ENCODE results near the gene ZNF878. TPM values are rescaled to one million over a fixed set of nuclear protein-coding genes. Genes with fewer than 3 reads are reported as not detected.
"Not testable (repeated sequence)": the region's sequence is repeated elsewhere in the genome, so short reads cannot be mapped to it uniquely, and the experiment has no call there.

ZNF878 gene
- total RNA-seq, 2 experiments from 2014 or later = 1.0 TPM

- Histone ChIP-seq H4K20me1 (ENCODE audit: insufficient read depth, low read length) (no peaks in the 10 kb centered on the region), H3K27ac (ENCODE audit: low read depth, low read length, poor library complexity, severe bottlenecking) (no peak overlapping the region), H3K9me2 (ENCODE audit: insufficient read depth, low read length) (no peaks in the 10 kb centered on the region), H3K4me3 (ENCODE audit: low read depth, low read length, poor library complexity, severe bottlenecking) (no peak overlapping the region), H3K79me2 (ENCODE audit: insufficient read depth, low read depth, low read length) (no peaks in the 10 kb centered on the region), H3K4me2 (ENCODE audit: low read length) (no peak overlapping the region), H3K36me3 (ENCODE audit: insufficient read depth, low read length) (peaks cover 4% of the 10 kb centered on the region; the same call in 1 of the 2 replicates), H3K9me3 (ENCODE audit: low read length) (0 out of 2 replicates have a peak, but pooled peaks cover 6% of the 10 kb centered on the region), H2AFZ (ENCODE audit: low read length) (no peak overlapping the region), H3K4me1 (ENCODE audit: insufficient read depth, low read length, poor library complexity, severe bottlenecking) (peaks cover 9% of the 10 kb centered on the region)
- CTCF ChIA-PET (ENCODE audit: unreplicated experiment) = no interaction called here
- intact Hi-C loops (cut with micrococcal nuclease; ENCODE audit: unreplicated experiment) = no loop called here
- TF ChIP-seq CTCF (conservative IDR thresholded peaks at IDR 0.05; ENCODE audit: low read length) (no peak), EZH2phosphoT487 (IDR thresholded peaks at IDR 0.05; ENCODE audit: borderline replicate concordance, low read depth, low read length) (no peak)
- POLR2A ChIA-PET = no interaction called here
- DNase-seq (ENCODE audit: low spot score) = no peak
- BruUV-seq (replicated peaks) = no TSS peak
These were observed 32.5 kb upstream of the ZNF878 start for GRCh38 chr19:12085074-12085818.

- H3K4me2 ChIP-seq (ENCODE audit: low read length); DNase-seq (ENCODE audit: low spot score); H3K9me2 ChIP-seq (ENCODE audit: insufficient read depth, low read length); H3K27ac ChIP-seq (ENCODE audit: low read depth, low read length, poor library complexity, severe bottlenecking); H3K9me3 ChIP-seq (ENCODE audit: low read length); H3K79me2 ChIP-seq (ENCODE audit: insufficient read depth, low read depth, low read length); intact Hi-C loops (cut with micrococcal nuclease; ENCODE audit: unreplicated experiment); POLR2A ChIA-PET; BruUV-seq (replicated peaks); H4K20me1 ChIP-seq (ENCODE audit: insufficient read depth, low read length); H3K4me3 ChIP-seq (ENCODE audit: low read depth, low read length, poor library complexity, severe bottlenecking); H2AFZ ChIP-seq (ENCODE audit: low read length); CTCF ChIA-PET (ENCODE audit: unreplicated experiment): not testable (repeated sequence)
- H3K36me3 ChIP-seq (ENCODE audit: insufficient read depth, low read length) = peaks cover 16% of the 10 kb centered on the region
- peaks cover 18% of the 10 kb centered on the region for H3K4me1 ChIP-seq (ENCODE audit: insufficient read depth, low read length, poor library complexity, severe bottlenecking)
These were observed 30.6 kb upstream of the ZNF878 start for GRCh38 chr19:12083336-12083735.

GRCh38 chr19:12077375-12077774 lies 24.6 kb upstream of the ZNF878 start:
- CTCF ChIA-PET (ENCODE audit: unreplicated experiment) = no interaction called here

GRCh38 chr19:12076331-12076730 lies 23.6 kb upstream of the ZNF878 start:
- H2AFZ ChIP-seq (ENCODE audit: low read length); H3K27ac ChIP-seq (ENCODE audit: low read depth, low read length, poor library complexity, severe bottlenecking); H3K9me2 ChIP-seq (ENCODE audit: insufficient read depth, low read length); POLR2A ChIA-PET; H3K79me2 ChIP-seq (ENCODE audit: insufficient read depth, low read depth, low read length); intact Hi-C loops (cut with micrococcal nuclease; ENCODE audit: unreplicated experiment); H4K20me1 ChIP-seq (ENCODE audit: insufficient read depth, low read length); H3K4me3 ChIP-seq (ENCODE audit: low read depth, low read length, poor library complexity, severe bottlenecking); H3K4me2 ChIP-seq (ENCODE audit: low read length); CTCF ChIA-PET (ENCODE audit: unreplicated experiment); DNase-seq (ENCODE audit: low spot score); BruUV-seq (replicated peaks): not testable (repeated sequence)
- peaks cover 66% of the 10 kb centered on the region for H3K9me3 ChIP-seq (ENCODE audit: low read length)
- H3K36me3 ChIP-seq (ENCODE audit: insufficient read depth, low read length) = peaks cover 77% of the 10 kb centered on the region
- peaks cover 18% of the 10 kb centered on the region for H3K4me1 ChIP-seq (ENCODE audit: insufficient read depth, low read length, poor library complexity, severe bottlenecking)

More at GRCh38 chr19:12077375-12077774, 24.6 kb upstream of the ZNF878 start:
- BruUV-seq (replicated peaks) = no TSS peak
- DNase-seq (ENCODE audit: low spot score) = no peak
- POLR2A ChIA-PET = no interaction called here
- Histone ChIP-seq H4K20me1 (ENCODE audit: insufficient read depth, low read length) (no peaks in the 10 kb centered on the region), H3K36me3 (ENCODE audit: insufficient read depth, low read length) (peaks cover 70% of the 10 kb centered on the region), H3K4me2 (ENCODE audit: low read length) (no peak overlapping the region), H3K27ac (ENCODE audit: low read depth, low read length, poor library complexity, severe bottlenecking) (no peak overlapping the region), H3K4me1 (ENCODE audit: insufficient read depth, low read length, poor library complexity, severe bottlenecking) (peaks cover 18% of the 10 kb centered on the region), H3K4me3 (ENCODE audit: low read depth, low read length, poor library complexity, severe bottlenecking) (no peak overlapping the region), H3K9me3 (ENCODE audit: low read length) (peaks cover 60% of the 10 kb centered on the region), H3K79me2 (ENCODE audit: insufficient read depth, low read depth, low read length) (no peaks in the 10 kb centered on the region), H3K9me2 (ENCODE audit: insufficient read depth, low read length) (no peaks in the 10 kb centered on the region), H2AFZ (ENCODE audit: low read length) (no peak overlapping the region)
- intact Hi-C loops (cut with micrococcal nuclease; ENCODE audit: unreplicated experiment) = no loop called here
- TF ChIP-seq CTCF (conservative IDR thresholded peaks at IDR 0.05; ENCODE audit: low read length) (no peak), EZH2phosphoT487 (IDR thresholded peaks at IDR 0.05; ENCODE audit: borderline replicate concordance, low read depth, low read length) (no peak)
